NOMO-1 treated with dmso at 0.1 percent for 144 hours (cell line): ENCODE data around the gene XBP1.
"Not testable (repeated sequence)": the region's sequence is repeated elsewhere in the genome, so short reads cannot be mapped to it uniquely, and the experiment has no call there.

ENCODE experiments used
- DNase-seq: peaks from one replicate; lab custom pipeline; 2025; ENCODE audit not compliant: unreplicated experiment; lab: John Stamatoyannopoulos, UW

The XBP1 gene

GRCh38 chr22:28754512-28754911, 45.9 kb downstream of the XBP1 start:
- DNase-seq = not testable (repeated sequence)

- no peak for DNase-seq
Measured at GRCh38 chr22:28750471-28750881, 49.9 kb downstream of the XBP1 start.
